ENCODE data around the gene RPRD1B.

The RPRD1B gene, protein sequence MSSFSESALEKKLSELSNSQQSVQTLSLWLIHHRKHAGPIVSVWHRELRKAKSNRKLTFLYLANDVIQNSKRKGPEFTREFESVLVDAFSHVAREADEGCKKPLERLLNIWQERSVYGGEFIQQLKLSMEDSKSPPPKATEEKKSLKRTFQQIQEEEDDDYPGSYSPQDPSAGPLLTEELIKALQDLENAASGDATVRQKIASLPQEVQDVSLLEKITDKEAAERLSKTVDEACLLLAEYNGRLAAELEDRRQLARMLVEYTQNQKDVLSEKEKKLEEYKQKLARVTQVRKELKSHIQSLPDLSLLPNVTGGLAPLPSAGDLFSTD

DNA sequence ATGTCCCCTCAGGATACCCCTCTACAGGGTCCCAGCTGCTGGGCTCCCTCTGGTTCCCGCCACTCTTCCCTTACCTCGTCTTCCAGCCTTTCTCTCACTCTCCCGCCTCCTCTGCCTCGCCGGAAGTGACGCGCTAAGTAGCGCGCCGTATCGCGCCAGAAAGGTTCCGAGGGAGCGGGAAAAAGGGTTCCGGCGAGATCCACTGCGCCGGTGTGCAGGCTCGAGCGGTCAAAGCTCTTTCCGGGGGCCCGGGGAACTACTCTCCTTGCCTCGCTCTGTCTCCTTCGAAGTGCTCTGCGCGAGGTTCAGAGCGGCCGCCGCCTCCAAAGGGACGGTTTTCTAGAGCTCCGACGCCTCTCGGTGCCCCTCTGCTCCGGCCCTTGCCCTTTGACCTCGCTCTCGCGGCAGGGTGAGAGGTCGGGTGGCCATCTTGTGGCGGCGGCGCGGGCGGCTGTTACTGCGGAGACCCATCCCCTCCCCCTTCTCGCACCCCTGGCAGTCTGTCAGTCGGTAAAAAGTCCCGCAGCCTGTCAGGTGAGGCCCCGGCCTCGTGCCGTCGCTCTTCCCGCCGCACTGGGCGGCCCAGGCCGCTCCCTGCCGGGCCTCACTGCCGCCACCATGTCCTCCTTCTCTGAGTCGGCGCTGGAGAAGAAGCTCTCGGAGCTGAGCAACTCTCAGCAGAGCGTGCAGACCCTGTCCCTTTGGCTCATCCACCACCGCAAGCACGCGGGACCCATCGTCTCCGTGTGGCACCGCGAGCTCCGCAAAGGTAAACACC, at the start of gene RPRD1B, which contains the start of gene TTI1:
Gene RPRD1B (plus strand): TSS at position 417 of the 778 bp plus-strand sequence. CDS start 202 bp downstream, at position 619.
Gene TTI1 (minus strand): TSS at position 127 of the 778 bp plus-strand sequence. CDS start 19,640 bp downstream, outside the sequence.
- FAIRE-seq (peak; percentile 98), DNase-seq (ENCODE audit: insufficient read length, low spot score) (peak; percentile 98)

GRCh38 chr20:37984018-37984785, 49.3 kb upstream of the RPRD1B start:
- FAIRE-seq (peak; percentile 49), DNase-seq (ENCODE audit: insufficient read length, low spot score) (no peak)

DNA sequence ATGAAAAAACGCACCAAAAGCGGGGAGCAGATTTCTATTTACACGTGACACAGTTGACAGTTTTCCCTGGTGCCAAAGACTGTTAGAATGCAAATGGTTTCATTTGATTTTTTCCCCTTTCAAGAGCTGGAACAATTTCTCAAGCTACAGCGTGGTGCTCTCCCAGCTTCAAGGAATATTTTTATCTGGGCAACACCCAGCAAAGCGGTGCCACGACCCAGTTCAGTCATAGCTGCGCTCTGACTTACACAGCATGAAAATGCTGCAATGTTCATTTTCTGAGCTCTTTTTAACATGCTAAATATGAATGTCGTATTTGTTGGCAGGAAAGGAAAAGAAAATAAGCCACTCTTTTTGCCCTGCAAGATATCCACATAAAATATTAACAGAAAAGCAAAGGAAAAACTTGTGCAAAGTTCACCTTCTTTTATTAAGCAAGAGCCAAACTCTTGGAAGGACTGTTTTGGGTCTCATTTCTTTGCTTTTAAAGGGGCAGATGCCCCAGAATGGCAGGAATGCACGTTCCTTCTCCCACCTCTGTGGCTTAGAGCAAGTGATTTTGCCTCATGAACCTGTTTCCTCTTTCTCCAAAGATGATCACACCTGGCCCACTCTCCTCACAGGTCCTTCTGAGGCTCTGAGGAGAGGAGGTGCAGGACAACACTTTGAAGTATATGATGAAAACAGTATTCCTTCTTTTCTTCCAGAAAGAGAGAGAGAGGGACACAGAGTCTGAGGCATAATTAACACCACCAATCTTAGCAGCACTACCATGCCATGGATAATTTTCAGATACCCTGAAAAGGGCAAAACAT, 47.3 kb upstream of the RPRD1B start:
- FAIRE-seq, result no peak
- DNase-seq (ENCODE audit: insufficient read length, low spot score), result no peak

DNA sequence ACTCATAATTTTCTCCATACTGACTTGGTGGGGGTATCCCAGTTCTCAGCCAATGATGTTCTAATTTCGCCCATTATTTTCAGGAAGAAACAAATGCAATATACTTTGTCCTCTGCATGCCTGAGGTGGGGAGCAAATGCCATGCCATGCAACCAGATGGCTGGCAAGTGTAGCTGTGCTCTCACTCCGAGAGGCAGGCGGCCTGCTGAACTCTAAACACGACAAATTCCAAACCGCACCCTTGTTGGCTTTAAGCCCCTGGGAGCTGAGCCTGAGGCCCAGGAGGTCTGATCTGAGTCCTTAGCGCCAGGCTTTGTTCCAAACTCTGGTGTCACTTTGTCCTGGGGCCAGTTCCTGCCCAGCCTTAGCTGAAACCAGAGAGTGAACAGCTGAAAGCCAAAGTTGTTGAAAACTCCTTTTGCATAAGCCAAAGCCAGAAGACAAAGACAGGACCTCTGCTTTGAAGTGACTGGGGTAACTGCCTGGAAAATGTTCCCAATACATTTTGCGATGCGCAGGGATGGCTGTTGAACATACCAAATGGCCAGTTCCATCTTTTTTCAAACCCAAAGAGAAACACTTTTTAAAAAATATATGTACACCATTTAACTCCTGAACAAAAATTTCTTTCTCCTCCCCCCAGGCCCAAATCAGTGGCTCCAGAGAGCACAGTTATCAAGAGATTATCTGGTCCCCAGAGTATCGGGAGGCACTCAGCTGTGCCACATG, 46.5 kb upstream of the RPRD1B start:
- FAIRE-seq (no peak), DNase-seq (ENCODE audit: insufficient read length, low spot score) (no peak)

- DNase-seq (ENCODE audit: insufficient read length, low spot score) (no peak), FAIRE-seq (no peak)
These were observed 45.8 kb upstream of the RPRD1B start for GRCh38 chr20:37987602-37988290.

- DNase-seq (ENCODE audit: insufficient read length, low spot score), result no peak
- FAIRE-seq, result no peak
These were observed 45.1 kb upstream of the RPRD1B start for GRCh38 chr20:37988306-37988954.

- DNase-seq (ENCODE audit: insufficient read length, low spot score) (no peak), FAIRE-seq (no peak)
These were observed 43.8 kb upstream of the RPRD1B start for GRCh38 chr20:37989601-37990295.

- DNase-seq (ENCODE audit: insufficient read length, low spot score) (no peak), FAIRE-seq (peak; percentile 92)
These were observed 42.9 kb upstream of the RPRD1B start for GRCh38 chr20:37990571-37991151.

DNA sequence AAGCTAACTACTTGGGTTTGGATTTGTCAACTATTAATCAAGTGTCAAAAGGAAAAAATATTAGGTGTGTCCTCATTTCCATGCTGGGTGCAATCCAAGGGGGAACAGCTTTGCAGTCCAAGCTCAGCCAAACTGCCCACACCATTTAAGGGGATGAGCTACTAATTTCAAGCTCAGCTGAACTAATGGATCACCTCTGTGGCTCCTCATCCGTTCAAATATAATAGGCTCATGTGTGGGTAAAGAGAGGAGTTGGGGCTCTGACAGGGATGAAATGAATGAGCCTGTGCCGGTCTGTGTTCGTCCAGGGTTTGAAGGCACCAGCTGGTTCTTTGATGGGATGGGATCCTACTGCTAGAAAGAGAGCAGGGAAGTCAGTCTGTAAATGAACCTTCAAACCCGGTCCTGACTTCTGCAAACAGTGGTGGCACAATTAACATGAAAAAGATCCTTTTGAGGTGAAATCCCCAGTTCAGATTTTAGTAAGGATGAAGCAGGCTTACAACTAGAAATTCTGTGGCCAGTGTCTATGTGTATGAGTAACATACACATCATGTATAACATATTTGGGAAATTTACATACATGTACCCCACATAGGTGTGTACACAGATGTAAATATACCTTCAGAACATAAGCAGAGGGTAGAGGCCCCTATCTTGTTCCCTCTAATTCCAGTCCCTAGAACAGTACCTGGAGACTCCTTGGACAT, 42.2 kb upstream of the RPRD1B start:
- FAIRE-seq, result no peak

GRCh38 chr20:37991908-37992307, 41.6 kb upstream of the RPRD1B start:
- FAIRE-seq, result no peak
- no peak for DNase-seq (ENCODE audit: insufficient read length, low spot score)

More for the DNA sequence above, 42.2 kb upstream of the RPRD1B start:
- no peak for DNase-seq (ENCODE audit: insufficient read length, low spot score)

- FAIRE-seq (peak; percentile 82), DNase-seq (ENCODE audit: insufficient read length, low spot score) (peak; percentile 86)
These were observed 40.6 kb upstream of the RPRD1B start for GRCh38 chr20:37992802-37993409.

GRCh38 chr20:37994512-37994911, 39.0 kb upstream of the RPRD1B start:
- DNase-seq (ENCODE audit: insufficient read length, low spot score) (no peak), FAIRE-seq (no peak)

GRCh38 chr20:37995856-37996605, 37.5 kb upstream of the RPRD1B start:
- DNase-seq (ENCODE audit: insufficient read length, low spot score), result no peak
- FAIRE-seq, result peak; percentile 74

DNA sequence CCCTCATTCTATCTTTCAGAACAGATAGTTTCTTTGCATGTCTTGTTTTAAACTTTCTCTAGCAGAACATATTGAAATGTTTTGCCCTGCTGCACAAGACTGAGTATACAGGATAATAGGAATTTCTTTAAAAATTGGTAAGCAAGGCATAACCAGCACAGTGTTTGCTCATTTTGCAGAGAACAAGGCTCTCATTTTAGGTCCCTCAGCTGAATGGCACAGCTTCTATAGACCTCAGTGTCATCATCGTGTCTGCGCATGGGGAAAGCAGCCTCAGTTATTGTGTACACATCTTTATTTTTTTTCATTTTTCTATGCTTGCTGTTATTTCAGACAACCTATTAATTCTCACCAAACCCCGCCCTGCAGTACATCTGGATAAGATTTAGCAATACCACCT, 36.0 kb upstream of the RPRD1B start:
- FAIRE-seq (no peak), DNase-seq (ENCODE audit: insufficient read length, low spot score) (no peak)

DNA sequence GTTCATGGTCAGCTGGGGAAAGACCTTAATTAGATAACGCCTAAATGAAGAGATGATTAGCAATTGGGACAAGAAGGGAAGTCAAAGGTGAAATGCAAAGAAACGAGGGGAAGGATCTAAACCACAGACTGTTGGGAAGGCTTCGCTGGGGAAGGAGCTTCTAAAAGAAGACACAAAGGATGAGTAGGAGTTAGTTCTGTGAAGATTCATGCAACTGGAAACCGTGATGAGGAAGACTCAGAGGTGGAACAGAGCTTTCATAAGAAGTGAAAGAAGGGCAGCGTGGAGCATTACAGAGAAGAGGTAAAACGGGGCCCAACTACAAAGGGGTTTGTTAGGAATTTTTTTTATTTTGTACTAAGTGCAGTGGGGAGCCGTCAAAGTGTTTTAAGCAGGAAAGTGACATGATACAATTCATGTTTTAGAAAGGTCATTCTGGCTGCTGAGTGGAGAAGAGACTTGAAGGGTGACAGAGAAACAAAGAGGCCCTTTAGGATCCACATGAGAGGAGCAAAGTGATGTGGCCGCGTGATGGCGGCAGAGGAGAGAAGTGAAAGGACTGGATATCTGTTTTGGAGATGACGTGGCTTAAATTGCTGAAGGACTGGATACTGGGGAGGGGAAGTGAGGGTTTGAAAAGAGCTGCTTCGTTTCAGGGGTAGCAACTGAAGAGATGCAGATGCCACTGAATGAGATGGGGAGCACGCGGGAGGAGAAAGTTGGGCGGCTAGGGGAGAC, 33.9 kb upstream of the RPRD1B start:
- DNase-seq (ENCODE audit: insufficient read length, low spot score) (no peak), FAIRE-seq (peak; percentile 13)

All from HTR-8/SVneo (cell line).